Frontal cortex (tissue), 4 donors: Measurements from ENCODE around the gene RAB22A. TPM values are rescaled to one million over a fixed set of nuclear protein-coding genes. Genes with fewer than 3 reads are reported as not detected.

ENCODE experiments used
- DNase-seq, 2 donors: peaks; one replicate each; pipeline ENCODE4 v3.0.0; 2012; ENCODE audit warnings: low spot score in 2 of 2
- FAIRE-seq: peaks from 2 replicates; lab custom pipeline; 2012; peaks lifted over from hg19 to GRCh38; lab: Jason Lieb, UNC
- total RNA-seq: library from RNA; depleted of rRNA; stranded (reverse); fragments of >200 nt; gene quantifications from one replicate; pipeline ENCODE4 v1.2.3, GENCODE V29; 2014
- donor health status: control.
- donor health status: control.
- donor health status: control.

RAB22A gene
- total RNA-seq, 1 donor from 2014 or later: 23.6 TPM

DNA sequence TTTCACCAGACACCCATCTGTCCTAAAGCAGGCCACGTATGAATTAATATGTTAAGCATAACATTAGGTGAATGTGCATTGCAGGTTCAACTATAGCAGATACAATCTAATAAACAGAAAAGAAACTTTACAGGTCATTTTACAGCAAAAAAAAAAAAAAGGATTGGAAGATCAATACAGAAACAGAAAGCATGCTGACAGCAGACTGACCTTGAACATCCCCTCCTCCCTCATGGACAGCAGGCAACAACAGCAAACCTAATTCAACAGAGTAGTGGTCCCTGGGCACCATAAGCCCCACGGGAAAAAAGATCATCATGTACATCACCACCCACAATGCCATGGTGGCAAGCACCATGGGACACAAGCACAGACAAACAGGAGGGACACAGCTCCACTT, 12.1 kb upstream of the RAB22A start:
- DNase-seq (no peak), FAIRE-seq (no peak)

GRCh38 chr20:58300321-58300720, 9.2 kb upstream of the RAB22A start:
- DNase-seq: no peak
- no peak for FAIRE-seq

DNA sequence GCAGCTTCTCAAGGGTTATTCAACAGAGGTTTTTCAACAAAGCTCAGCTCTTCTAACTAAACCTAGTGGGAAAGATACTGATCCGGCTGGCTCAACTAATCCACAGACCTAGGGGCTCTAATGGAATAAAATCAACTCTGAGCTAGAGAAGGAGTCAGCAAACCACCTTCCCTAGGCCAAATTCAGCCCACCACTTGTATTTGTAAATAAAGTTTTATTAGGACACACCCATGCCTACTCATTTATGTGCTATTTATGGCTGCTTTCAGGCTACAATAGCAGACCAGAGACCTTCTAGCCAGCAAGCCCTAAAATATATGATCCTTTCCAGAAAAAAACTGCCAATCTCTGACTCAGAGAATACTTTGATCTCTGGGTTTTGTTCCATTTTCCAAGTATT, 6.0 kb upstream of the RAB22A start:
- FAIRE-seq (no peak), DNase-seq (no peak)

DNA sequence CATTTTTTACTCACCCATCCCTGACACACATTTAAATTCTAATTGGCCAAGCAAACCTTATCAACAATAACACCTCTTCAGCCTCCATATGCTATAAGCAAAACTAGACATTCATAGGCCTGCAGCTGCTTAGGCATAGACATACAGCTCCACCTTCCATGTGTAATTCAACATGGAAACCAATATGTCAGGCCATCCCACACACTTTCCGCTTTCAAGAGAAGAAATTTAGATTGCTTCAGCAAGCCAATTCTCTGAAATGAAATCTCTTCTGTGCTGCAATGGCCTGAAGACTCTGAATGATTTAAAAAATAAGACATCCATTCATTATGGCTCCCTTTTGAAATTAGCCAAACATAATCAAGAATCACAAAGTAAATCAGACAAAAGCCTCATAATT, 4.5 kb upstream of the RAB22A start:
- DNase-seq (no peak), FAIRE-seq (no peak)

DNA sequence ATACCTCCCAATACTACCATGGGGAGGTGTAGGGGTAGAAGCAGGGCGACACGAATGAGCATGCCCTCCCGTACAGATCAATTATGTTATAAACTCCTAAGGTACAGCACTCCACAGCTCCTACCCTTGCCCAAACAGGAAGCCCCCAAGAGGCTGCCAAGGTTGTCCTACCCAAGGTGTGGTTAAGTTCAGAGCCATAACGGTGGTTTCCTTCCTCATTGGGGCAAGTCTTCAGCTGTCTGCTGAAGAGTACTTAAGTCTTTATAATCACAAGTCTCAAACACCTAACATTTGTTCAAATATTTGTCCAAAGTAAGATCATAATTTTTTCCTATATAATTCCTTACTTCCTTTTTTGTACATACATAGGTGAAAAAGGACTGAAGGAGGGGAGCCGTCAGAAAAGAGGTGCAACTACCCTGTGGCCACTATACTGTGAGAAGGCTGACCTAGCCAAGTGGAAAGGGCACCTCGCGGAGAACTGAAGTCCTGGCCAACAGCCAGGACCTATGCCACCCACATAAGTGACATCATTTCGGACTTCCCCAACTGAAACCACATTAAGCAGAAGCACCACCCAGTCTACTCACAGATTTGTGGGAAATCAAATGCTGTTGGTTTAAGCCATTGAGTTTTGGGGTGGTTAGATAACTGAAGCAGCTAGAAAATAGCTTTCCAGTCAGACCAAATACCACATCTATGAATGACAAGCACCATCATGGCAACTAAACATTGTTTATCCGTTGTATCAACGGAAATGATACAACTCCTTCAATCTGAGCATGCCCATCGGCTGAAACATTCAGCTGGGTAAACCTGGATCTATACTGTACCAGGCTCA, 2.9 kb upstream of the RAB22A start:
- FAIRE-seq: no peak
- DNase-seq: no peak

DNA sequence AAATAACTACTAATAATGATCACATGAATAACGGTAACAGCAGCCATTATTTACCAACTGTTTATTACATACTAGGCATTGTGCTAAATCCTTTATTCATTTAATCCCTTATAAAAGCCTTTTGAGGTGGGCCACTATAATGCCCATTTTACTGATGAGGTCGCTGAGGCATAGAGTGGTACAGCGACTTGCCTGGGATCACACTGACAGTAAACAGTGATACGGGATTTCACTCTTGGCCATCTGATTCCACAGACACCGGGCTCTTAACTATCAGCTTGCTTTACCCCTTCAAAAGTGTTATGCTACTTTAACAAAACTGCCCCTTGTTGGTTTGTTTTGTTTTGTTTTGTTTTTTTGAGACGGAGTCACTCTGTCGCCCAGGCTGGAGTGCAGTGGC, 2.2 kb upstream of the RAB22A start:
- DNase-seq (no peak), FAIRE-seq (no peak)

DNA sequence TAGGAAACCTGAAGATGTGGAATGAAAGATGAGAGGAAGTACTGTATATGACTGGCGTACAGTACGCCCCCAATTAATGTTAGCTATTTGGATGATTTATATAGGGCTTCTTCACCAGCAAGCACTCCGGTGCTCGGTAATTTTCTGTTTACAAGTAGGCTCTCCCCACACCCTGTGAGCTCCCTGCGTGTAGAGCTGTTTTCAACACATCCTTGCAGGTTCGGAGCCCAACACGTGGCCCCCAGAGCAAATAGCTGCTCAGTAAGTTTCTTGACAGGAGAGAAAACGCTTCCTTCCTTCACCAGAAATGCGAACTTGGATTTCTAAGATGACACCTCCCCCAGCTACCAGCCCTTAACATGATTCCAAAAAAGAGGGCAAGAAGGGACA, 1.2 kb upstream of the RAB22A start:
- DNase-seq (no peak), FAIRE-seq (no peak)

DNA sequence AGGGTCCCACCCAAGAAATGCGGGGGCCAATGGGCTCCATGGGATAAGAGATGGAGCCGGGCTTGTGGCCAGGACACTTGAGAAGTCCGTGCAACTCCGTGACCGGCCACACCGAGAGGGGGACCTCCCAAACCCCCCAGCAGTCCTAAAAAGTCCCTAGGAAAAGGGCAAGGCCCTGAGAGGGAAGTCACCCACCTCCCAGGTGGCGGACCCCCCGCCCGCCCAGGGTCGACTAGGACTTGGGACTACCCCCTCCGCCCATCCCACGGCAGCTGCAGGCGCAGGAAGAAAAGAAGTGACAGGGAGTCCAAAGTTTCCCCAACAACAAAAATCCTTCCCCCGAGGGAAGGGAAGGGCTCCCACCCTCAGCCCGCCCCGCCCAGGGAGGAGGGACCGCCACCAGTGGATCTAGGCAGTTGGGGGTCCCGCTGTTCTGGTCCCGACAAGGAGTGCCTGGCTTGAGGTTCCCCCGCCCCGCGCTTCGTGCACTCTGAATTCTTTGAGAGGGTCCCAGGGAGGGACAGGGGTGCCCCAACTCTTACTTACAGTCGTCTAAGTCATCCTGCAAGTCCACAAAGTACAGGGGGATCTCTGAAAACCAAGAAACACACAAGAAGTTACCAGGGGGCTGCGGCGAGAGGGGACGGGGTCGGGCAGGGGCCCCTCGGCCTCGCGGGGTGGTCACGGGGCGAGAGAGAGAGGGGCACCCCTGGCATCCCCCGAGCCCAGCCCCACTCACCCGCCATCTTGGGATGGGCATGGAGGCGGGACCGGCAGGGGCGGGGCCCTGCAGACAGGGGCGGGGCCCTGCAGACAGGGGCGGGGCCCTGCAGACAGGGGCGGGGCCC, 611 bp upstream of the RAB22A start:
- no peak for FAIRE-seq
- peak; percentile 60 to 72 for DNase-seq

DNA sequence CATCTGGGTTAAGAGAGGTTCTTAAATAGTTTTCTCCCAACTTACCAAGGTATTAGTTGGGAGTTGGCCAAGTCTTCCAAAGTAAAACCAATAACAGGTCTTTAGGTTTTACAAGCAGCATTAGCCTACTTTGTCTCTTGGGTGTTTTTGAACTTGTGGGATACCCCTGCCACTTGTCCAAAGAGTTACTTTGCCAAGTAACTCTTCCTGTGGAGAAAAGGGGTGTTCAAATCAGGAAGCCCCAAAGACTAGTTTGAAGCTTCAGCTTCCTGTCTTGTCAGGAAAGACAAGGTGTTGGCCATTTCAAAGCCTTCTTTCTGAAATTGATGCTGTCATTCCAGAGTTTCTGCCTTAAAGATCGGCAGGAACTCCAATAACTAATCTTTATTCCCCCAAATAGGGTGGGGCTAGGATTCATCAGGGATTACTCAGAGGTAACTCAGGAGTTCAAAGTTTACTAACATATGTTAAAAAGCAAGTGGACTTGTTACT, 822 bp downstream of the RAB22A start:
- DNase-seq (no peak), FAIRE-seq (no peak)

DNA sequence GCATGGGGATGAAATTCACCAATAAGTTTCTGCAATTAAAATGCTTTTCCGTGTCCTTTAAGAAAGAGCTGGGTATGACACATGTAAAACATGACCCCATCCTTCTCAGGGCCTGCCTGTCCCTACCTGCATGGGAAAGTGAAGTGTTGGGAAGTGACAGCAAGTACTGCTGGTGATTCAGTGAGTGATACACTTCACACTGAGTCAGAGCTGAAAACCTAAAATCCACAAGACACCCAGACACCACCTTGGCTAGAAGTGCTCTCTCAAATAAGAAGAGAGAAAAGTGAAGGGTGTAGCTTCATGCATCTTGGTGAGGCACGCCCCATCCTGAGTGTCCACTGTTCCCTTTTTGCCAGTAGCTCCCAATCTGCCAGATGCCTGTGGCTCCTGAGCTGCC, 3.3 kb downstream of the RAB22A start:
- FAIRE-seq (no peak), DNase-seq (no peak)

- FAIRE-seq: no peak
- DNase-seq: no peak
Measured at GRCh38 chr20:58313396-58313795, 3.9 kb downstream of the RAB22A start.

DNA sequence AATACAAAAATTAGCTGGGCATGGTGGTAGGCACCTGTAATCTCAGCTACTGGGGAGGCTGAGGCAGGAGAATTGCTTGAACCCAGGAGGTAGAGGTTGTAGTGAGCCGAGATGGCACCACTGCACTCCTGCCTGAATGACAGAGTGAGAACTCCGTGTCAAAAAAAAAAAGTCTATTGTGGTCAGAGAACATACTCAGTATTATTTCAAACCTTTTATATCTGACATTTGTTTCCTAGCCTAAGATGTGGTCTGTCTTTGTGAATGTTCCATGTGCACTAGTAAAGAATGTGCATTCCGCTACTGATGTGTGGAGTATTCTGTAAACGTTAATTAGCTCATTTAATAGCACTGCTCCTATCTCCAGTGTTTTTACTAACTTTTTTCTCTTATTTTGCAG, 11.7 kb downstream of the RAB22A start:
- no peak for FAIRE-seq
- no peak for DNase-seq

DNA sequence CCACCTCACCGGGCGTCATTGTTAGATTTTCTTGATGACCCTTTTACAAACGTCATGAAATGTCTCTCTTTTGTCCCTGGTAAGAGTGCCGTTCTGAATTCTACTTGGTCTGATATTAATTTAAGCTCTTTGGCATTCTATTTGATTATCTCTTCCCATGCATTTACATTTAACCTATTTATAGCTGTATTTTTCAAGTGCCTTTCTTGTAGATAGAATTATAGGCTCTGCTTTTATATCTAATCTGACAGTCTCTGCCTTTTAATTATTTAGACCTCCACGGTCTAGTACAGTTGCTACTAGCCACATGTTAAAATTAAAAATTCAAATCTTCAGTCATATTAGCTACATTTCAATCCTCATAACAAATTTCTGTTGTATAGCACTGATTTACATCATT, 12.6 kb downstream of the RAB22A start:
- no peak for FAIRE-seq
- DNase-seq: no peak

GRCh38 chr20:58325912-58326311, 16.4 kb downstream of the RAB22A start:
- DNase-seq: no peak
- no peak for FAIRE-seq

- FAIRE-seq (no peak), DNase-seq (no peak)
Measured at GRCh38 chr20:58327211-58327610, 17.7 kb downstream of the RAB22A start.

DNA sequence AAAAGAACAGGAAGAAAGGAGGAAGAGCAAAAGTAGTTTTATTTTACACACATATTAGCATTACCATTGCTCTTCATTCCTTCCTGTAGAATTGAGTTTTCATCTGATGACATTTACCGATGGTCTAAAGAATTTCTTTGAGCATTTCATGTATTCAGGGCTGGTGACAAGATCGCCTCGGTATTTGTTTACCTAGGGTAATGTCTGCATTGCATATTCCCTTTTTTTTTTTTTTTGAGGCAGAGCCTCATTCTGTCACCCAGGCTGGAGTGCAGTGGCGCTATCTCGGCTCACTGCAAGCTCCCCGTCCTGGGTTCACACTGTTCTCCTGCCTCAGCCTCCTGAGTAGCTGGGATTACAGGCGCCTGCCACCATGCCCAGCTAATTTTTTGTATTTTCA, 19.3 kb downstream of the RAB22A start:
- no peak for FAIRE-seq
- DNase-seq: no peak

DNA sequence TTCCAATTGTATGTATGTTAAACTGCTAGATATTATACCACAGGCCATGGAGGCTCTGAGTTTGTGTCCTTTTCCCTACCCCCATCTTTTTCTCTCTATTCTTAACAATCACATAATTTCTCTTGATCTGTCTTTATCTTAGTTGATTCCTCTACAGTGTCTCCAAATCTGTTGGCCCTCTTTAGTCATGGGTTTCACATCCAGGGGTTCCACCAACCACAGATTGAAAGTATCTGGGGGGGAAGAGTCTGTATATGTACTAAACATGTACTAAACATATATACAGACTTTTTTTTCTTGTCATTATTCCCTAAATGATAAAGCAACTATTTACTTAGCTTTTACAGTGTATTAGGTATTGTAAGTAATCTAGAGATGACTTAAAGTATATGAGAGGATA, 20.2 kb downstream of the RAB22A start:
- FAIRE-seq: no peak
- no peak for DNase-seq

DNA sequence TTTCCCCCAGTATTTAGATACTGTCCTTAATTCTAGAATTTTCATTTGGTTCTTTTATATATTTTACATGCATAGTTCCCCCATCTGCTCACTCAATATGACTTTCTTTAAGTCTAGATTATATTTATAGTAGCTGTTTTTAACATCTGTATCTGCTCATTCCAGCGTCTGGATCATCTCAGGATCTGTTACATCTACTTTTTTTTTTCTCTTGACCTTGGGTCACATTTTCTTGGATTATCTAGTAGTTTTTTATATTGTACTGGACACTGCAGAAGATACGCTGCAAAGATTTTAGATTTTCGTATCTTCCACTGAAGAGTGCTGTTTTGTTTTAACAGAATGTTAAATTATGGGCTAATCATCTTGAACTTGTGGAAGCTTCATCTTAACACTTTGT, 20.7 kb downstream of the RAB22A start:
- DNase-seq (no peak), FAIRE-seq (no peak)

DNA sequence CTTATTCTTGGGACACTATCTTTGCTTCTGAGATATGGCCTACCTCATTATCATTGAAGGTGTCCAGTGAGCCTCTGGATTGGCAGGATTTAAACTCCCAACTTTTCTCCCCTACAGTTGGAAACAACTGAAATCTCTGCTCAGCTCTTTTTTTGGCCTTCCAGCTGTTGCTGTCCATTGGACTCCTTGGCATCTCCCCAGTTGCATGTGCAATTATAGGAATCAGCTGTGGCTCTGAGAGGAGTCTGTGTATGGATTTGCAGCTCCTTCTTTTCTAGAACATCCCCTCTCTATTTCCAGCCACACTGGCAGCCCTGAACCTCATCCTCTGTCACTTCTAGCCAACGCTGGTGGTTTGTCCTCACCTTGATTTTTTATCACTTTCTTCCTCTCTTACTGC, 21.2 kb downstream of the RAB22A start:
- FAIRE-seq (no peak), DNase-seq (no peak)

DNA sequence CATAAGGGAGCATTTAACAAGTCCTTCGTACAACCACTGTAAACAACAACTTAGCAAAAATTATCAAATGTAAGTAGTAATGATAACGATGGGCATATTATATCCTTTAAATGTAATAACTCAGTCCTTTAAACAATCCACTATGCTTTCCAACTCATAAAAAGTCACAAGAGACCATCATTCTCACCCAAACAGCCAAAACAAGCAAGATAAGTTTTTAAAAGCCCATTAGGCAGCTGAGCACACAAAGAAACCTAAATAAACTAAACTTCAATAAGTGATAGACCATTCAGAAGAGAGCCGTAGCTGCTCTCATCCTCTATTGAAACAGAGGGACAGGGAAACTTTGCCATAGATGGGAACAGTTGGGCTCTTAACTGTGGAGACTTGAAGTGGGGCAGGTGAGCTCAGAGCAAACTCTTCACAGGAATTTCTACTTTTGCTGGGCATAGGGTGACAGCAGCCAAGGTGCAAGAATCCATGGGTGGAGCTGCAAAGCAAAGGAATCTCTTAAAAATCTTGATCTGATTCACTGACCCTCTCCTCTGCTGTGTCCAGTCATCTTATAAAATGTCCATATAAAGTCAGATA, 22.5 kb downstream of the RAB22A start:
- no peak for FAIRE-seq

DNA sequence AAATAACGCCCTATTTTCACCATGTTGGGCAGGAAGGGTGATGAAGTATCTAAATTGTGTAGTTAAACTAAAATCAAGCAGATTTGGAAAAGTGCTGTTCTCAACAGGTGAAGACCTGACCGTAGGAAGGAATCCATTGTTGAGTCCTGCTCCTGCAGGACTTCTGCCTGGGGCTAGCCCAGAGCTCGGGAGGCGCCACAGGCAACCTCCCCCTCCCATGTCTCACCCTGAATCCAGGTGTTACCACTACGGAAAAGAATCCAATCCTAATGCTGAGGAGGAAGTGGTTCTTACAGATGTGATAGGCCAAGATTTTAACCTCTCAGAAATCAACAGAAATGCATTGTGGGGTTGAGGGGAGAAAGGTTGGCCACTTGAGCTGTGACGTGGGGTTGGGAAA, 30.2 kb downstream of the RAB22A start:
- no peak for DNase-seq
- FAIRE-seq: no peak

More for the DNA sequence above, 22.5 kb downstream of the RAB22A start:
- DNase-seq: no peak
